ENCODE results near the gene OTOA. TPM values are rescaled to one million over a fixed set of nuclear protein-coding genes. Genes with fewer than 3 reads are reported as not detected.
A peak's percentile ranks its signal among the peaks of the same experiment; 100 is the strongest.

OTOA gene
- total and polyA plus RNA-seq, 2 donors (not counting 3 experiments of a cell fraction or from before 2014, with no cell fraction given): 0.22 TPM; not detected in 1

GRCh38 chr16:21645261-21645721 lies 18.5 kb upstream of the OTOA start:
- no peak for DNase-seq (ENCODE audit: low read depth, low spot score)
- H3K9ac ChIP-seq (replicated peaks; ENCODE audit: extremely low read depth, insufficient read depth, low read length): no peak overlapping the region
- TF ChIP-seq FOS (IDR thresholded peaks at IDR 0.05; ENCODE audit: borderline replicate concordance, insufficient read depth, low read length) (no peak), JUN (IDR thresholded peaks at IDR 0.05; ENCODE audit: borderline replicate concordance, insufficient read depth, insufficient read length, low read depth) (no peak), CTCF (IDR thresholded peaks at IDR 0.05; ENCODE audit: extremely low read depth in 1 of 2, insufficient read depth in 1 of 2, low read depth in 1 of 2, low read length in 2 of 2) (no peak), MYC (IDR thresholded peaks at IDR 0.05; ENCODE audit: low read depth, low read length) (no peak), POLR2A (IDR thresholded peaks at IDR 0.05; ENCODE audit: low read depth, low read length) (no peak), EZH2 (IDR thresholded peaks at IDR 0.05; ENCODE audit: borderline replicate concordance, low read depth, low read length, severe bottlenecking) (no peak), GATA2 (IDR thresholded peaks at IDR 0.05; ENCODE audit: insufficient read depth, insufficient read length, low read depth, low read length) (no peak), POLR2AphosphoS5 (IDR thresholded peaks at IDR 0.05; ENCODE audit: insufficient read depth, low read depth, low read length) (no peak), MAX (IDR thresholded peaks at IDR 0.05; ENCODE audit: insufficient read depth, insufficient read length) (no peak)
- CTCF ChIA-PET: interaction anchor here (0.8 to 2.2 kb wide), 7 partner anchors 9 to 62 kb away, joined by 3 to 32 read pairs (median 6); no protein-coding TSS in a partner anchor
- dilution Hi-C loops (cut with MboI; ENCODE audit: extremely low pct_ligation_motif_present, low sequenced_read_pairs) (no loop called here), intact Hi-C loops (cut with micrococcal nuclease) (no loop called here)
- peak overlapping the region in 2 of 3 experiments; percentile 5 to 8 for H3K4me3 ChIP-seq (replicated peaks in 1 of 3; ENCODE audit: insufficient read depth in 1 of 3, low read depth in 1 of 3, low read length in 3 of 3)
- H3K4me2 ChIP-seq (ENCODE audit: insufficient read depth, low read length): peak overlapping the region; percentile 65
- peak; percentile 18 for FAIRE-seq
- no TSS peak for BruUV-seq (replicated peaks)
- POLR2A ChIA-PET: no interaction called here
- H3K27ac ChIP-seq (ENCODE audit: insufficient read depth, low read depth, low read length): no peak overlapping the region
- H4K20me1 ChIP-seq (replicated peaks; ENCODE audit: control insufficient read depth, extremely low read depth, insufficient read depth, low read length): peaks cover 3% of the 10 kb centered on the region
- H3K36me3 ChIP-seq (ENCODE audit: control insufficient read depth in 2 of 2, extremely low read depth in 1 of 2, insufficient read depth in 2 of 2, low read length in 2 of 2): no peaks in the 10 kb centered on the region
- no peaks in the 10 kb centered on the region for H3K9me1 ChIP-seq (replicated peaks; ENCODE audit: control insufficient read depth, extremely low read depth, insufficient read depth, low read length)
- no peaks in the 10 kb centered on the region for H3K9me3 ChIP-seq (replicated peaks; ENCODE audit: control insufficient read depth, insufficient read depth, low read length)
- H3K79me2 ChIP-seq (ENCODE audit: control insufficient read depth, insufficient read depth, low read length): peaks cover 19% of the 10 kb centered on the region
- H2AFZ ChIP-seq (ENCODE audit: low read depth, low read length): no peak overlapping the region
- H3K4me1 ChIP-seq (ENCODE audit: control insufficient read depth, extremely low read depth, insufficient read depth, low read length): peaks cover 11% of the 10 kb centered on the region
- H3K27me3 ChIP-seq (ENCODE audit: control insufficient read depth in 2 of 2, insufficient read depth in 2 of 2, low read length in 2 of 2): no peaks in the 10 kb centered on the region

Data from endothelial cell of umbilical vein (primary cell).